GM10847 (cell line): ENCODE measurements around the gene YY1.

Source experiments
- POLR2A ChIP-seq: IDR thresholded peaks from 2 replicates; pipeline ENCODE4 v1.6.1; 2011; ENCODE audit not compliant: insufficient read length; ENCODE audit errors: extremely low read depth

Gene YY1

GRCh38 chr14:100312877-100313400, 74.0 kb downstream of the YY1 start:
- no peak for TF ChIP-seq POLR2A

GRCh38 chr14:100313464-100314230, 74.7 kb downstream of the YY1 start:
- TF ChIP-seq POLR2A, result no peak

GRCh38 chr14:100314724-100315123, 75.8 kb downstream of the YY1 start:
- TF ChIP-seq POLR2A, result no peak

- TF ChIP-seq POLR2A, result no peak
These were observed 78.4 kb downstream of the YY1 start for GRCh38 chr14:100317389-100317788.

GRCh38 chr14:100317912-100318808, 79.2 kb downstream of the YY1 start:
- TF ChIP-seq POLR2A, result no peak

- no peak for TF ChIP-seq POLR2A
These were observed 81.4 kb downstream of the YY1 start for GRCh38 chr14:100320157-100320856.

GRCh38 chr14:100321473-100322137, 82.7 kb downstream of the YY1 start:
- TF ChIP-seq POLR2A, result no peak

- TF ChIP-seq POLR2A, result no peak
These were observed 83.4 kb downstream of the YY1 start for GRCh38 chr14:100322138-100322957.

- no peak for TF ChIP-seq POLR2A
These were observed 84.4 kb downstream of the YY1 start, which contains the start of gene SLC25A47 for GRCh38 chr14:100323121-100323941. SLC25A47 (plus strand) TSS chr14:100323339; CDS start chr14:100323415, 76 bp downstream.

- TF ChIP-seq POLR2A, result no peak
These were observed 85.0 kb downstream of the YY1 start for GRCh38 chr14:100323942-100324307.

GRCh38 chr14:100325231-100325632, 86.3 kb downstream of the YY1 start:
- TF ChIP-seq POLR2A, result no peak

GRCh38 chr14:100325958-100326357, 87.0 kb downstream of the YY1 start:
- TF ChIP-seq POLR2A, result no peak

GRCh38 chr14:100327128-100327527, 88.2 kb downstream of the YY1 start:
- TF ChIP-seq POLR2A, result no peak
